Kidney (tissue), 14 donors: ENCODE data around the gene AUTS2. TPM values are rescaled to one million over a fixed set of nuclear protein-coding genes. Genes with fewer than 3 reads are reported as not detected.

Source experiments
- DNase-seq, 5 donors: peaks; one replicate each; pipeline ENCODE4 v3.0.0-alpha.2; 2013 to 2020
- FAIRE-seq: peaks from 2 replicates; lab custom pipeline; 2012; peaks lifted over from hg19 to GRCh38; lab: Jason Lieb, UNC
- H3K27ac ChIP-seq, 2 donors: one replicate each; pipeline ENCODE4 v1.7.0; 2013; ENCODE audit warnings: low read depth in 2 of 2, low read length in 2 of 2, inconsistent platforms in 1 of 2
- H3K27me3 ChIP-seq: one replicate; pipeline ENCODE4 v1.7.1; 2013; ENCODE audit warnings: low read length, inconsistent platforms; ENCODE audit not compliant: control insufficient read depth, insufficient read depth
- H3K36me3 ChIP-seq, 3 donors: one replicate each; pipeline versions ENCODE4 v1.7.0 to v1.7.1; 2013; ENCODE audit warnings: low read length in 3 of 3, control low read depth in 1 of 3, inconsistent platforms in 1 of 3; ENCODE audit not compliant: insufficient read depth in 3 of 3, control insufficient read depth in 2 of 3
- H3K4me1 ChIP-seq, 3 donors: one replicate each; pipeline versions ENCODE4 v1.7.0 to v1.7.1; 2013; ENCODE audit warnings: low read length in 3 of 3, inconsistent platforms in 1 of 3, low read depth in 1 of 3; ENCODE audit not compliant: control insufficient read depth in 2 of 3, insufficient read depth in 2 of 3
- H3K4me3 ChIP-seq, 3 donors: one replicate each; pipeline versions ENCODE4 v1.7.0 to v1.8.1; 2013; ENCODE audit warnings: low read length in 3 of 3, control low read depth in 1 of 3, inconsistent platforms in 1 of 3
- H3K9ac ChIP-seq, 3 donors: one replicate each; pipeline versions ENCODE4 v1.7.0 to v1.7.1; 2013; ENCODE audit warnings: low read length in 3 of 3, control low read depth in 1 of 3, inconsistent platforms in 1 of 3
- H3K9me3 ChIP-seq, 3 donors: one replicate each; pipeline versions ENCODE4 v1.7.0 to v1.7.1; 2013; ENCODE audit warnings: low read length in 3 of 3, control low read depth in 1 of 3, inconsistent platforms in 1 of 3; ENCODE audit not compliant: control insufficient read depth in 2 of 3, insufficient read depth in 1 of 3
- CTCF ChIP-seq: IDR thresholded peaks from 3 replicates; pipeline ENCODE4 v1.5.1; 2012; ENCODE audit warnings: mild to moderate bottlenecking, moderate library complexity, borderline replicate concordance; ENCODE audit not compliant: insufficient read depth; ENCODE audit errors: extremely low read depth
- intact Hi-C: fragments of 100-400 bp; cut with DNase I; formaldehyde crosslinking; loops from one replicate; pipeline ENCODE4 v1.11.1; 2022
- polyA plus RNA-seq: library from polyadenylated mRNA; stranded (reverse); fragments of 350-450 nt; fragmentation: Illumina TruSeq; extraction: RNeasy Lipid Tissue Mini Kit (QIAGEN cat#74804); gene quantifications from one replicate; pipeline ENCODE4 v1.2.3, GENCODE V29; 2014; ENCODE audit warnings: low read depth, low replicate concordance; ENCODE audit not compliant: insufficient read depth
- total RNA-seq: library from RNA; stranded (reverse); fragmentation: NEBNext Ultra II Directional; extraction: Animal tissue kit (Norgen Biotek cat#: 25700); gene quantifications from one replicate; pipeline ENCODE4 v1.2.1, GENCODE V29; 2021
- donor health status: control.
- donor health status: control.
- donor health status: control.
- donor health status: control.
- donor health status: control.
- donor health status: DM: yes; HTN: yes; CAD: no.
- donor health status: Normal renal cell carcinoma (clear cell type).

Gene AUTS2
- total and polyA plus RNA-seq, 2 donors from 2014 or later = 5.2 to 33.8 TPM

- H3K27me3 ChIP-seq = no peaks in the 10 kb centered on the region
- FAIRE-seq = no peak
- peak in 1 of 5 donors; percentile 35 for DNase-seq
- TF ChIP-seq CTCF = no peak
- intact Hi-C loops = no loop called here
- H3K4me3 ChIP-seq = no peak overlapping the region
- H3K9ac ChIP-seq = no peak overlapping the region
- peaks cover 0 to 2% (median 0%) of the 10 kb centered on the region in 3 donors for H3K4me1 ChIP-seq
- no peaks in the 10 kb centered on the region for H3K9me3 ChIP-seq
- H3K27ac ChIP-seq = no peak overlapping the region
- H3K36me3 ChIP-seq = no peaks in the 10 kb centered on the region
These were observed 45.6 kb downstream of the AUTS2 start for GRCh38 chr7:69643708-69644445.

GRCh38 chr7:69645683-69646082 lies 47.4 kb downstream of the AUTS2 start:
- no peak for TF ChIP-seq CTCF
- DNase-seq (no peak), FAIRE-seq (no peak)

GRCh38 chr7:69651101-69651590 lies 52.9 kb downstream of the AUTS2 start:
- FAIRE-seq = no peak
- H3K9me3 ChIP-seq = no peaks in the 10 kb centered on the region
- H3K36me3 ChIP-seq = no peaks in the 10 kb centered on the region
- no peak overlapping the region for H3K4me3 ChIP-seq
- H3K9ac ChIP-seq = no peak overlapping the region
- DNase-seq = no peak
- H3K27ac ChIP-seq = no peak overlapping the region
- no peak for TF ChIP-seq CTCF
- no peaks in the 10 kb centered on the region for H3K4me1 ChIP-seq
- no peaks in the 10 kb centered on the region for H3K27me3 ChIP-seq
- intact Hi-C loops = no loop called here

More at GRCh38 chr7:69645683-69646082, 47.4 kb downstream of the AUTS2 start:
- H3K4me1 ChIP-seq = no peaks in the 10 kb centered on the region
- intact Hi-C loops = no loop called here
- no peak overlapping the region for H3K4me3 ChIP-seq
- H3K9ac ChIP-seq = no peak overlapping the region
- no peaks in the 10 kb centered on the region for H3K36me3 ChIP-seq
- H3K9me3 ChIP-seq = no peaks in the 10 kb centered on the region
- no peak overlapping the region for H3K27ac ChIP-seq
- no peaks in the 10 kb centered on the region for H3K27me3 ChIP-seq
